Sigmoid colon (tissue), 7 donors: ENCODE results near the gene TARS2. TPM values are rescaled to one million over a fixed set of nuclear protein-coding genes. Genes with fewer than 3 reads are reported as not detected.

Experiments used
- DNase-seq: peaks from one replicate; pipeline ENCODE4 v3.0.0-alpha.2; 2019
- H3K27ac ChIP-seq, 4 donors: fragments of 200-600 bp; sonication (generic); one replicate each; pipeline ENCODE4 v1.5.1; 2016 to 2019; ENCODE audit warnings: mild to moderate bottlenecking in 1 of 4
- H3K27me3 ChIP-seq, 3 donors: fragments of 200-600 bp; sonication (generic); one replicate each; pipeline ENCODE4 v1.5.1; 2019; ENCODE audit warnings: mild to moderate bottlenecking in 1 of 3
- H3K36me3 ChIP-seq, 4 donors: fragments of 200-600 bp; sonication (generic); one replicate each; pipeline ENCODE4 v1.5.1; 2016 to 2019
- H3K4me1 ChIP-seq, 4 donors: fragments of 200-600 bp; sonication (generic); one replicate each; pipeline ENCODE4 v1.5.1; 2017 to 2019
- H3K4me3 ChIP-seq, 4 donors: fragments of 200-600 bp; sonication (generic); one replicate each; pipeline ENCODE4 v1.5.1; 2017 to 2019; ENCODE audit warnings: mild to moderate bottlenecking in 2 of 4, moderate library complexity in 1 of 4
- H3K9me3 ChIP-seq, 4 donors: fragments of 200-600 bp in 3 of 4; sonication (generic) in 3 of 4; one replicate each; pipeline versions ENCODE4 v1.5.1 to v1.6.1; 2013 to 2019
- CTCF ChIP-seq, 4 experiments: fragments of 450-650 bp in 3 of 4; fragments of 200-600 bp in 1 of 4; IDR thresholded peaks; one replicate each; pipeline ENCODE4 v1.5.1; 2016 to 2019; ENCODE audit warnings: antibody characterized with exemption in 4 of 4, mild to moderate bottlenecking in 3 of 4, moderate library complexity in 2 of 4
- EP300 ChIP-seq, 4 donors: sonication (generic); formaldehyde crosslinking; IDR thresholded peaks; one replicate each; pipeline ENCODE4 v1.6.1; 2017; ENCODE audit warnings: antibody characterized with exemption in 4 of 4
- POLR2A ChIP-seq, 2 donors: fragments of 450-650 bp; IDR thresholded peaks; one replicate each; pipeline ENCODE4 v1.6.1; 2016; ENCODE audit warnings: antibody characterized with exemption in 2 of 2, mild to moderate bottlenecking in 2 of 2, moderate library complexity in 2 of 2
- POLR2AphosphoS5 ChIP-seq, 4 donors: sonication (generic); formaldehyde crosslinking; IDR thresholded peaks; one replicate each; pipeline ENCODE4 v1.6.1; 2017; ENCODE audit warnings: antibody characterized with exemption in 4 of 4
- WGBS, 2 donors: extraction: QIAGEN DNeasy Blood & Tissue Kit; methylation state at CpG; one replicate each; pipeline ENCODE4 v1.1.7; 2013; 5-methylcytosine and 5-hydroxymethylcytosine counted together
- intact Hi-C: fragments of 100-400 bp; cut with DNase I; formaldehyde crosslinking; loops from one replicate; pipeline ENCODE4 v1.15.1; 2023
- polyA plus RNA-seq, 3 donors: library from polyadenylated mRNA; stranded (reverse); fragments of 200-250 nt; gene quantifications; one replicate each; pipeline ENCODE4 v1.2.3, GENCODE V29; 2013
- total RNA-seq, 4 donors: library from RNA; depleted of rRNA; stranded (reverse); fragments of >200 nt; gene quantifications; one replicate each; pipeline ENCODE4 v1.1.0, GENCODE V29; 2016
- donor health status: healthy with polysubstance abuse.
- donor health status: Bipolar disorder and iron deficiency.
- donor health status: healthy.

The TARS2 gene
- total and polyA plus RNA-seq, 7 donors = 4.6 to 16.9 (median 9.3) TPM

- intact Hi-C loops = no loop called here
- Histone ChIP-seq H3K9me3 (no peaks in the 10 kb centered on the region), H3K27me3 (no peaks in the 10 kb centered on the region), H3K36me3 (peaks cover 0 to 16% (median 5%) of the 10 kb centered on the region in 4 donors), H3K27ac (peak overlapping the region; percentile 82 to 91 (median 88)), H3K4me1 (peaks cover 0 to 66% (median 45%) of the 10 kb centered on the region in 4 donors), H3K4me3 (no peak overlapping the region)
- 87 to 91% methylated on average over 23 of the region's 23 CpGs for WGBS, 2 donors
- peak in 1 of 4 donors; percentile 9 for TF ChIP-seq POLR2AphosphoS5 (IDR thresholded peaks at IDR 0.05)
- TF ChIP-seq EP300 (IDR thresholded peaks at IDR 0.05) = no peak
- TF ChIP-seq POLR2A (IDR thresholded peaks at IDR 0.05) = no peak
- no peak for TF ChIP-seq CTCF (IDR thresholded peaks at IDR 0.05)
- no peak for DNase-seq
These were observed 66.3 kb downstream of the TARS2 start for GRCh38 chr1:150553392-150554085.

- no peaks in the 10 kb centered on the region for H3K27me3 ChIP-seq
- no peaks in the 10 kb centered on the region for H3K9me3 ChIP-seq
- H3K27ac ChIP-seq = peak overlapping the region in 3 of 4 donors; percentile 85 to 91 (median 90)
- TF ChIP-seq POLR2AphosphoS5 (IDR thresholded peaks at IDR 0.05) = no peak
- no peak for TF ChIP-seq POLR2A (IDR thresholded peaks at IDR 0.05)
- TF ChIP-seq EP300 (IDR thresholded peaks at IDR 0.05) = no peak
- TF ChIP-seq CTCF (IDR thresholded peaks at IDR 0.05) = no peak
- intact Hi-C loops = no loop called here
- H3K4me3 ChIP-seq = no peak overlapping the region
- 91 to 94% methylated on average over 8 of the region's 8 CpGs for WGBS, 2 donors
- DNase-seq = no peak
- H3K36me3 ChIP-seq = peaks cover 0 to 16% (median 5%) of the 10 kb centered on the region in 4 donors
- peaks cover 0 to 67% (median 47%) of the 10 kb centered on the region in 4 donors for H3K4me1 ChIP-seq
These were observed 66.8 kb downstream of the TARS2 start for GRCh38 chr1:150554086-150554452.

GRCh38 chr1:150555198-150555970, 68.2 kb downstream of the TARS2 start:
- no peak overlapping the region for H3K27ac ChIP-seq
- H3K4me1 ChIP-seq = peaks cover 0 to 68% (median 50%) of the 10 kb centered on the region in 4 donors
- WGBS, 2 donors = 87 to 91% methylated on average over 19 of the region's 19 CpGs
- no peak overlapping the region for H3K4me3 ChIP-seq
- TF ChIP-seq POLR2AphosphoS5 (IDR thresholded peaks at IDR 0.05) = peak in 1 of 4 donors; percentile 4
- TF ChIP-seq EP300 (IDR thresholded peaks at IDR 0.05) = no peak
- H3K36me3 ChIP-seq = peaks cover 0 to 16% (median 5%) of the 10 kb centered on the region in 4 donors
- H3K9me3 ChIP-seq = no peaks in the 10 kb centered on the region
- H3K27me3 ChIP-seq = no peaks in the 10 kb centered on the region
- intact Hi-C loops = no loop called here
- no peak for DNase-seq

- intact Hi-C loops = no loop called here
- no peaks in the 10 kb centered on the region for H3K9me3 ChIP-seq
- peaks cover 0 to 65% (median 50%) of the 10 kb centered on the region in 4 donors for H3K4me1 ChIP-seq
- no peak for DNase-seq
- no peak overlapping the region for H3K27ac ChIP-seq
- no peak for TF ChIP-seq POLR2A (IDR thresholded peaks at IDR 0.05)
- no peak for TF ChIP-seq POLR2AphosphoS5 (IDR thresholded peaks at IDR 0.05)
- TF ChIP-seq EP300 (IDR thresholded peaks at IDR 0.05) = no peak
- no peak for TF ChIP-seq CTCF (IDR thresholded peaks at IDR 0.05)
- H3K36me3 ChIP-seq = peaks cover 0 to 16% (median 5%) of the 10 kb centered on the region in 4 donors
- WGBS, 2 donors = 89% methylated on average over 26 of the region's 26 CpGs
- no peaks in the 10 kb centered on the region for H3K27me3 ChIP-seq
- no peak overlapping the region for H3K4me3 ChIP-seq
These were observed 69.0 kb downstream of the TARS2 start for GRCh38 chr1:150555971-150556865.
